Measurements from ENCODE around the gene NCK1. TPM values are rescaled to one million over a fixed set of nuclear protein-coding genes. Genes with fewer than 3 reads are reported as not detected.

The NCK1 gene
- total RNA-seq, 2 experiments from 2014 or later: 31.9 to 34.7 TPM

DNA sequence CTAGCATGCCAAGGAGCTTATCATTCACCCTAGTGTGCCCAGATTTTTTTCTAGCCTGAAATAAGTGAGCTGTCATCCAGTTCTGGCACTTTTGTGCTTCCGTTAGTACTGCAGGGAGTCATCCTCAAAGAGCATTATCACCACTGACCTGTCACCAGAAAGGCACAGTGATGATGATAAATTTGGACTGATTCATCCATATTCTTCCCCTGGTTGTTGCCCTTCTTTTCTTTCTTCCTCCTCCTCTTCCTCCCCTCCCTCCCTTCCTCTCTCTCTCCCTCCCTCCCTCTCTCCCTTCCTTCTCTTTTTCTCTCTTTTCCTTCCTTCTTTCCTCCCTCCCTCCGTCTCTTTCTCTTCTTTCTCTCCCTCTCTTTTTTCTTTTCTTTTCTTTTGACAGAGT is 21.8 kb upstream of the NCK1 start:
- intact Hi-C loops (cut with micrococcal nuclease): no loop called here
- TF ChIP-seq, protein P1, sequence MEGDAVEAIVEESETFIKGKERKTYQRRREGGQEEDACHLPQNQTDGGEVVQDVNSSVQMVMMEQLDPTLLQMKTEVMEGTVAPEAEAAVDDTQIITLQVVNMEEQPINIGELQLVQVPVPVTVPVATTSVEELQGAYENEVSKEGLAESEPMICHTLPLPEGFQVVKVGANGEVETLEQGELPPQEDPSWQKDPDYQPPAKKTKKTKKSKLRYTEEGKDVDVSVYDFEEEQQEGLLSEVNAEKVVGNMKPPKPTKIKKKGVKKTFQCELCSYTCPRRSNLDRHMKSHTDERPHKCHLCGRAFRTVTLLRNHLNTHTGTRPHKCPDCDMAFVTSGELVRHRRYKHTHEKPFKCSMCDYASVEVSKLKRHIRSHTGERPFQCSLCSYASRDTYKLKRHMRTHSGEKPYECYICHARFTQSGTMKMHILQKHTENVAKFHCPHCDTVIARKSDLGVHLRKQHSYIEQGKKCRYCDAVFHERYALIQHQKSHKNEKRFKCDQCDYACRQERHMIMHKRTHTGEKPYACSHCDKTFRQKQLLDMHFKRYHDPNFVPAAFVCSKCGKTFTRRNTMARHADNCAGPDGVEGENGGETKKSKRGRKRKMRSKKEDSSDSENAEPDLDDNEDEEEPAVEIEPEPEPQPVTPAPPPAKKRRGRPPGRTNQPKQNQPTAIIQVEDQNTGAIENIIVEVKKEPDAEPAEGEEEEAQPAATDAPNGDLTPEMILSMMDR (IDR thresholded peaks at IDR 0.05): no peak

DNA sequence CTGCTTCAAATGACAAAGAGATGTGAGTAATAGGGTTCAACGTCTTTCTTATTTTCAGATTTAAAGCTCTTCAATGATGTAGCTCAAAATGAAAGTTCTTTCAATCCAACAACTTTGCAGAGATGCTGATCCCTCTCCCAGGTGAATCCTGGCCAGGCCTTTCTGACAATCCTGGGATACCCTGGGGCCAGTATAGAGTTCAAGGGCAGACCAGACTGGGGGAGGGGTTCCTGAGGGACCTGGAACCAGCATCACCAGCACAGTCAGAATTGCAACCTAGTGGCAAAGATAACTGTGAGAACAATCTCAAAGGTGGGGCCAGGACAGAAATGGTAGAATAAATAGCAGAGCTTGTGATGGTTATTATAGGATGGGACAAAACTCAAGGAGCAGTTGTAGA is 19.7 kb upstream of the NCK1 start:
- POLR2A ChIA-PET: interaction anchor here (1.0 to 1.1 kb wide), 2 partner anchors 19 to 89 kb away, joined by 4 read pairs; partner anchors contain the start of genes NCK1 and STAG1
- TF ChIP-seq, protein P1 (IDR thresholded peaks at IDR 0.05): no peak
- no peak for DNase-seq
- no peak overlapping the region for H3K4me3 Mint-ChIP-seq
- ATAC-seq: no peak
- H3K4me1 Mint-ChIP-seq (ENCODE audit: low read depth): peaks cover 17% of the 10 kb centered on the region
- no peaks in the 10 kb centered on the region for H3K9me3 Mint-ChIP-seq
- H3K27me3 Mint-ChIP-seq: no peaks in the 10 kb centered on the region
- H3K36me3 Mint-ChIP-seq (ENCODE audit: low read depth): peaks cover 29% of the 10 kb centered on the region
- intact Hi-C loops (cut with micrococcal nuclease): no loop called here
- H3K27ac Mint-ChIP-seq: no peak overlapping the region
- CTCF ChIA-PET: interaction anchor here (1.2 to 1.4 kb wide), 2 partner anchors 90 to 190 kb away, joined by 3 to 4 read pairs; partner anchors contain the start of gene STAG1

More for the DNA sequence above, 21.8 kb upstream of the NCK1 start:
- no peak overlapping the region for H3K4me3 Mint-ChIP-seq
- DNase-seq: no peak
- H3K27ac Mint-ChIP-seq: no peak overlapping the region
- no peaks in the 10 kb centered on the region for H3K27me3 Mint-ChIP-seq
- ATAC-seq: no peak
- peaks cover 17% of the 10 kb centered on the region for H3K4me1 Mint-ChIP-seq (ENCODE audit: low read depth)
- POLR2A ChIA-PET: no interaction called here
- no peaks in the 10 kb centered on the region for H3K9me3 Mint-ChIP-seq
- H3K36me3 Mint-ChIP-seq (ENCODE audit: low read depth): peaks cover 20% of the 10 kb centered on the region
- CTCF ChIA-PET: interaction anchor here (2.2 kb wide), 1 partner anchor 174 kb away, joined by 6 read pairs; no protein-coding TSS in a partner anchor

DNA sequence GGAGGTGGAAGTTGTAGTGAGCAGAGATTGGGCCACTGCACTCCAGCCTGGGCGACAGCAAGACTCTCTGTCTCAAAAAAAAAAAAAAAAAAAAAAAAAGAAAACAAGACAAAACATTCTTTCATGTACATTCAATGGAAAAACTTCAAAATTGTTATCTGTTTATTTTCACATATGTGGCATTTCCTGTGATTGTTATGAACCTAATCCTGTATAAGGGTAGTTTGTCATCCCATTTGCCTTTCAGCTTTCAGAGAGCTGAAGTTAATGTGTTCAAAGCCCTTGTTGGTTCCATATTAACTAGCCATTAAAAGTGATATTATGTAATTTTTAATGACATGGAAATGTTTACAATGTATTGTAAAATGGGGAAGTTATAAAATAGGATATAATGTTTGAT is 17.3 kb upstream of the NCK1 start:
- POLR2A ChIA-PET: interaction anchor here (0.7 kb wide), 1 partner anchor 768 kb away, joined by 3 read pairs; no protein-coding TSS in a partner anchor
- Mint-ChIP-seq H3K9me3 (no peaks in the 10 kb centered on the region), H3K4me3 (no peak overlapping the region), H3K36me3 (ENCODE audit: low read depth) (peaks cover 29% of the 10 kb centered on the region), H3K27me3 (no peaks in the 10 kb centered on the region), H3K4me1 (ENCODE audit: low read depth) (peaks cover 1% of the 10 kb centered on the region), H3K27ac (no peak overlapping the region)
- TF ChIP-seq, protein P1 (IDR thresholded peaks at IDR 0.05): no peak
- intact Hi-C loops (cut with micrococcal nuclease): no loop called here
- CTCF ChIA-PET: interaction anchor here (0.9 kb wide), 1 partner anchor 169 kb away, joined by 3 read pairs; no protein-coding TSS in a partner anchor
- ATAC-seq (no peak), DNase-seq (no peak)

- H3K9me3 Mint-ChIP-seq: peaks cover 3% of the 10 kb centered on the region
- ATAC-seq (no peak), DNase-seq (no peak)
- ChIA-PET CTCF (interaction anchor here (0.6 to 1.6 kb wide), 3 partner anchors 12 to 162 kb away, joined by 3 to 8 read pairs (median 4); partner anchors contain the start of gene STAG1), POLR2A (interaction anchor here (1.9 kb wide), 1 partner anchor 9 kb away, joined by 8 read pairs; the partner anchor contains the start of gene NCK1)
- intact Hi-C loops (cut with micrococcal nuclease): no loop called here
- TF ChIP-seq, protein P1 (IDR thresholded peaks at IDR 0.05): no peak
- H3K4me3 Mint-ChIP-seq: no peak overlapping the region
- no peaks in the 10 kb centered on the region for H3K27me3 Mint-ChIP-seq
- no peak overlapping the region for H3K27ac Mint-ChIP-seq
- H3K36me3 Mint-ChIP-seq (ENCODE audit: low read depth): peaks cover 19% of the 10 kb centered on the region
- H3K4me1 Mint-ChIP-seq (ENCODE audit: low read depth): peaks cover 3% of the 10 kb centered on the region
Observed at GRCh38 chr3:136852180-136852579, 9.8 kb upstream of the NCK1 start.

- H3K27me3 Mint-ChIP-seq: no peaks in the 10 kb centered on the region
- POLR2A ChIA-PET: no interaction called here
- H3K27ac Mint-ChIP-seq: no peak overlapping the region
- no peak overlapping the region for H3K4me3 Mint-ChIP-seq
- H3K9me3 Mint-ChIP-seq: peaks cover 3% of the 10 kb centered on the region
- TF ChIP-seq, protein P1 (IDR thresholded peaks at IDR 0.05): no peak
- peaks cover 24% of the 10 kb centered on the region for H3K4me1 Mint-ChIP-seq (ENCODE audit: low read depth)
- CTCF ChIA-PET: no interaction called here
- no peak for ATAC-seq
- no peak for DNase-seq
- peaks cover 36% of the 10 kb centered on the region for H3K36me3 Mint-ChIP-seq (ENCODE audit: low read depth)
- intact Hi-C loops (cut with micrococcal nuclease): no loop called here
Observed at GRCh38 chr3:136856665-136857064, 5.3 kb upstream of the NCK1 start.
